A549 (cell line): Measurements from ENCODE around the gene ESYT1. TPM values are rescaled to one million over a fixed set of nuclear protein-coding genes. Genes with fewer than 3 reads are reported as not detected.

Experiments used
- ATAC-seq, 2 experiments: fragments of 200-7000 bp in 1 of 2; fragments of >200 bp in 1 of 2; cut with Nextera tagmentation in 1 of 2; cut with Tn5 transposase in 1 of 2; 3 replicates each; pipeline versions ENCODE4 v1.8.0 to v1.9.1; 2018 to 2020; ENCODE audit warnings: mild to moderate bottlenecking in 1 of 2, moderate library complexity in 1 of 2
- CTCF ChIA-PET: fragments of 300-600 bp; sonication (Branson Sonifier 250); formaldehyde crosslinking; extraction: SDS; loops from one replicate; lab custom pipeline; 2021; ENCODE audit warnings: antibody characterized with exemption, inconsistent platforms; lab: Yijun Ruan, JAX
- POLR2A ChIA-PET: fragments of 350-600 bp; formaldehyde crosslinking; extraction: SDS; loops from one replicate; lab custom pipeline; 2021; ENCODE audit warnings: antibody characterized with exemption, inconsistent platforms; lab: Yijun Ruan, JAX
- DNase-seq, 2 experiments: peaks; one replicate each; pipeline versions ENCODE4 v3.0.0 to v3.0.0-alpha.2; 2011 to 2016; ENCODE audit warnings: low read depth in 1 of 2, low spot score in 1 of 2
- FAIRE-seq: peaks from 2 replicates; lab custom pipeline; 2011; peaks lifted over from hg19 to GRCh38; lab: Jason Lieb, UNC
- H3K27ac ChIP-seq, 2 experiments: fragments of >200 bp; sonication (Bioruptor Twin); formaldehyde crosslinking; 3 replicates each; pipeline ENCODE4 v1.5.1; 2016 to 2017
- H3K4me1 ChIP-seq: fragments of >200 bp; sonication (Bioruptor Twin); formaldehyde crosslinking; 3 replicates; pipeline ENCODE4 v1.6.1; 2016
- H3K4me2 ChIP-seq: fragments of >200 bp; sonication (Bioruptor Twin); formaldehyde crosslinking; 3 replicates; pipeline ENCODE4 v1.6.1; 2016
- H3K4me3 ChIP-seq: fragments of >200 bp; sonication (Bioruptor Twin); formaldehyde crosslinking; 3 replicates; pipeline ENCODE4 v1.5.1; 2016
- H3K9me3 ChIP-seq: fragments of >200 bp; sonication (Bioruptor Twin); formaldehyde crosslinking; 3 replicates; pipeline ENCODE4 v1.6.1; 2016
- ATOH8 ChIP-seq: fragments of 250-450 bp; sonication (Bioruptor Pico); IDR thresholded peaks from 2 replicates; pipeline ENCODE4 v1.5.0; 2020; ENCODE audit warnings: low read depth, mild to moderate bottlenecking, moderate library complexity
- BCL3 ChIP-seq: fragments of >200 bp; sonication (Bioruptor Twin); formaldehyde crosslinking; IDR thresholded peaks from 3 replicates; pipeline ENCODE4 v1.6.1; 2016
- CTCF ChIP-seq: fragments of >200 bp; sonication (Bioruptor Twin); formaldehyde crosslinking; IDR thresholded peaks from 3 replicates; pipeline ENCODE4 v1.5.1; 2016
- EHMT2 ChIP-seq: fragments of 200-600 bp; sonication (generic); IDR thresholded peaks from 2 replicates; pipeline ENCODE4 v1.6.1; 2016; ENCODE audit warnings: antibody characterized with exemption, low read depth, mild to moderate bottlenecking, moderate library complexity
- ESRRA ChIP-seq: fragments of 150-350 bp; IDR thresholded peaks from 2 replicates; pipeline ENCODE4 v1.6.1; 2014; ENCODE audit warnings: mild to moderate bottlenecking, low read length, borderline replicate concordance
- HMGXB4 ChIP-seq: fragments of 250-450 bp; sonication (Bioruptor Pico); IDR thresholded peaks from 2 replicates; pipeline ENCODE4 v1.5.0; 2021; ENCODE audit warnings: mild to moderate bottlenecking, moderate library complexity, borderline replicate concordance
- HOXB5 ChIP-seq: fragments of 250-450 bp; sonication (Bioruptor Pico); IDR thresholded peaks from 2 replicates; pipeline ENCODE4 v1.5.0; 2020; ENCODE audit warnings: mild to moderate bottlenecking, moderate library complexity
- JUN ChIP-seq, 2 experiments: fragments of >200 bp; sonication (Bioruptor Twin); formaldehyde crosslinking; IDR thresholded peaks; 2 replicates in 1 of 2; 3 replicates in 1 of 2; pipeline ENCODE4 v1.6.1; 2016 to 2017
- MAFK ChIP-seq: fragments of 450-650 bp; IDR thresholded peaks from 2 replicates; pipeline ENCODE4 v1.6.1; 2014; ENCODE audit not compliant: partially characterized antibody
- MAX ChIP-seq: IDR thresholded peaks from 2 replicates; pipeline ENCODE4 v1.6.1; 2012
- NR3C1 ChIP-seq: fragments of >200 bp; sonication (Bioruptor Twin); formaldehyde crosslinking; IDR thresholded peaks from 3 replicates; pipeline ENCODE4 v1.6.1; 2017
- PBX3 ChIP-seq: IDR thresholded peaks from 2 replicates; pipeline ENCODE4 v1.6.1; 2012
- PHF8 ChIP-seq: fragments of 200-600 bp; sonication (generic); IDR thresholded peaks from 2 replicates; pipeline ENCODE4 v1.6.1; 2016; ENCODE audit warnings: low read depth, mild to moderate bottlenecking, antibody characterized with exemption, moderate library complexity, borderline replicate concordance
- POLR2A ChIP-seq: IDR thresholded peaks from 2 replicates; pipeline ENCODE4 v1.6.1; 2012; ENCODE audit warnings: mild to moderate bottlenecking, low read length
- POLR2AphosphoS2 ChIP-seq: conservative IDR thresholded peaks from 2 replicates; pipeline ENCODE4 v1.6.1; 2012; ENCODE audit warnings: low read length, improper control_type of control experiment, inconsistent platforms
- RAD21 ChIP-seq, 2 experiments: fragments of >200 bp in 1 of 2; sonication (Bioruptor Twin) in 1 of 2; formaldehyde crosslinking in 1 of 2; IDR thresholded peaks in 1 of 2; conservative IDR thresholded peaks in 1 of 2; 2 replicates in 1 of 2; 3 replicates in 1 of 2; pipeline ENCODE4 v1.6.1; 2012 to 2018; ENCODE audit warnings: inconsistent platforms in 1 of 2
- SMC3 ChIP-seq: fragments of >200 bp; sonication (Bioruptor Twin); formaldehyde crosslinking; IDR thresholded peaks from 3 replicates; pipeline ENCODE4 v1.6.1; 2018; ENCODE audit warnings: inconsistent platforms
- TFCP2L1 ChIP-seq: fragments of 250-450 bp; sonication (Bioruptor Pico); IDR thresholded peaks from 2 replicates; pipeline ENCODE4 v1.5.0; 2021; ENCODE audit warnings: mild to moderate bottlenecking
- TP53 ChIP-seq: fragments of 250-450 bp; sonication (Bioruptor Pico); IDR thresholded peaks from 2 replicates; pipeline ENCODE4 v1.5.0; 2021; ENCODE audit warnings: mild to moderate bottlenecking, moderate library complexity
- ZC3H11A ChIP-seq: fragments of 450-650 bp; IDR thresholded peaks from 2 replicates; pipeline ENCODE4 v1.6.1; 2014; ENCODE audit warnings: antibody characterized with exemption, mild to moderate bottlenecking
- ZFP36 ChIP-seq: fragments of 450-650 bp; IDR thresholded peaks from 2 replicates; pipeline ENCODE4 v1.6.1; 2014; ENCODE audit warnings: borderline replicate concordance; ENCODE audit not compliant: partially characterized antibody
- WGBS: methylation state at CpG from one replicate; pipeline ENCODE4 v1.1.6; 2017; ENCODE audit errors: missing lambda C conversion rate; 5-methylcytosine and 5-hydroxymethylcytosine counted together
- polyA plus RNA-seq, 4 experiments: library from polyadenylated mRNA; depleted of rRNA in 3 of 4; stranded (reverse); fragments of >200 nt; fragmentation: RNase III in 1 of 4; extraction: RNeasy Plus Mini Kit Qiagen cat#74134 plus additional on column Dnase treatment in 1 of 4; gene quantifications; 2 replicates in 3 of 4; 3 replicates in 1 of 4; pipeline ENCODE4 v1.2.3, GENCODE V29; 2011 to 2017

The ESYT1 gene
- polyA plus RNA-seq, 2 of the 4 experiments (the other 2 are of a cell fraction): 54.2 to 72.4 TPM

GRCh38 chr12:56078427-56078826 is 49.6 kb upstream of the ESYT1 start:
- H3K27ac ChIP-seq: peak overlapping the region; percentile 87 to 96; a peak in 2 of 6 replicates
- DNase-seq: no peak
- H3K9me3 ChIP-seq: no peaks in the 10 kb centered on the region
- ChIA-PET CTCF (interaction anchor here (0.6 to 2.3 kb wide), 15 partner anchors 11 to 425 kb away, joined by 3 to 20 read pairs (median 8); partner anchors contain the start of genes PA2G4 and ZC3H10), POLR2A (interaction anchor here (1.7 to 2.7 kb wide), 3 partner anchors 26 to 39 kb away, joined by 7 to 33 read pairs (median 19); partner anchors contain the start of genes PA2G4, RPL41 and ZC3H10)
- TF ChIP-seq MAFK: no peak
- TF ChIP-seq EHMT2: no peak
- no peak for TF ChIP-seq HOXB5 (CRISPR knock-in tag)
- TF ChIP-seq ESRRA: no peak
- TF ChIP-seq ATOH8: no peak
- FAIRE-seq: no peak
- peak overlapping the region; percentile 94 for H3K4me2 ChIP-seq
- 100% methylated on average over 1 of the region's 1 CpG for WGBS
- H3K4me1 ChIP-seq: peaks cover 30% of the 10 kb centered on the region
- no peak overlapping the region; the same call in 2 of the 3 replicates for H3K4me3 ChIP-seq
- no peak for ATAC-seq

GRCh38 chr12:56078931-56079722 is 48.9 kb upstream of the ESYT1 start:
- TF ChIP-seq EHMT2 (no peak), BCL3 (peak; percentile 48; the same call in 1 of the 3 replicates), TFCP2L1 (CRISPR knock-in tag) (0 out of 2 replicates have a peak, but pooled peaks have one; percentile 35), NR3C1 (no peak), PBX3 (no peak), POLR2AphosphoS2 (no peak), HMGXB4 (CRISPR knock-in tag) (peak; percentile 83; the same call in 1 of the 2 replicates), HOXB5 (CRISPR knock-in tag) (0 out of 2 replicates have a peak, but pooled peaks have one; percentile 62), ZC3H11A (no peak), CTCF (peak; percentile 63), MAX (peak; percentile 69; the same call in 1 of the 2 replicates), SMC3 (peak; percentile 70), POLR2A (peak; percentile 75), JUN (IDR thresholded peaks at IDR 0.05) (peak in 1 of 2 experiments; percentile 13; a peak in 1 of 5 replicates), TP53 (0 out of 2 replicates have a peak, but pooled peaks have one; percentile 57), ESRRA (no peak), RAD21 (conservative IDR thresholded peaks at IDR 0.05 in 1 of 2, IDR thresholded peaks at IDR 0.05 in 1 of 2) (peak; percentile 51 to 58), ZFP36 (peak; percentile 29), PHF8 (peak; percentile 68)
- FAIRE-seq: no peak
- peak overlapping the region; percentile 87 to 96 for H3K27ac ChIP-seq

More at GRCh38 chr12:56078931-56079722, 48.9 kb upstream of the ESYT1 start:
- no peaks in the 10 kb centered on the region for H3K9me3 ChIP-seq
- DNase-seq (peak; percentile 92 to 95), ATAC-seq (peak; percentile 89 to 92)
- H3K4me1 ChIP-seq: peaks cover 30% of the 10 kb centered on the region
- 2% methylated on average over 28 of the region's 50 CpGs for WGBS
- POLR2A ChIA-PET: interaction anchor here (0.6 to 2.7 kb wide), 5 partner anchors 23 to 38 kb away, joined by 3 to 33 read pairs (median 7); partner anchors contain the start of genes PA2G4, RPL41 and ZC3H10
- CTCF ChIA-PET: interaction anchor here (0.5 to 2.3 kb wide), 29 partner anchors 9 to 1849 kb away, joined by 3 to 20 read pairs (median 5); partner anchors contain the start of genes PA2G4 and ZC3H10
- peak overlapping the region; percentile 73 for H3K4me3 ChIP-seq
- peak overlapping the region; percentile 94 for H3K4me2 ChIP-seq
